Kidney (tissue), 14 donors: ENCODE data around the gene HIVEP3. TPM values are rescaled to one million over a fixed set of nuclear protein-coding genes. Genes with fewer than 3 reads are reported as not detected.
A peak's percentile ranks its signal among the peaks of the same experiment; 100 is the strongest.

Source experiments
- DNase-seq, 5 donors: peaks; one replicate each; pipeline ENCODE4 v3.0.0-alpha.2; 2013 to 2020
- FAIRE-seq: peaks from 2 replicates; lab custom pipeline; 2012; peaks lifted over from hg19 to GRCh38; lab: Jason Lieb, UNC
- H3K27ac ChIP-seq, 2 donors: one replicate each; pipeline ENCODE4 v1.7.0; 2013; ENCODE audit warnings: low read depth in 2 of 2, low read length in 2 of 2, inconsistent platforms in 1 of 2
- H3K27me3 ChIP-seq: one replicate; pipeline ENCODE4 v1.7.1; 2013; ENCODE audit warnings: low read length, inconsistent platforms; ENCODE audit not compliant: control insufficient read depth, insufficient read depth
- H3K36me3 ChIP-seq, 3 donors: one replicate each; pipeline versions ENCODE4 v1.7.0 to v1.7.1; 2013; ENCODE audit warnings: low read length in 3 of 3, control low read depth in 1 of 3, inconsistent platforms in 1 of 3; ENCODE audit not compliant: insufficient read depth in 3 of 3, control insufficient read depth in 2 of 3
- H3K4me1 ChIP-seq, 3 donors: one replicate each; pipeline versions ENCODE4 v1.7.0 to v1.7.1; 2013; ENCODE audit warnings: low read length in 3 of 3, inconsistent platforms in 1 of 3, low read depth in 1 of 3; ENCODE audit not compliant: control insufficient read depth in 2 of 3, insufficient read depth in 2 of 3
- H3K4me3 ChIP-seq, 3 donors: one replicate each; pipeline versions ENCODE4 v1.7.0 to v1.8.1; 2013; ENCODE audit warnings: low read length in 3 of 3, control low read depth in 1 of 3, inconsistent platforms in 1 of 3
- H3K9ac ChIP-seq, 3 donors: one replicate each; pipeline versions ENCODE4 v1.7.0 to v1.7.1; 2013; ENCODE audit warnings: low read length in 3 of 3, control low read depth in 1 of 3, inconsistent platforms in 1 of 3
- H3K9me3 ChIP-seq, 3 donors: one replicate each; pipeline versions ENCODE4 v1.7.0 to v1.7.1; 2013; ENCODE audit warnings: low read length in 3 of 3, control low read depth in 1 of 3, inconsistent platforms in 1 of 3; ENCODE audit not compliant: control insufficient read depth in 2 of 3, insufficient read depth in 1 of 3
- intact Hi-C: fragments of 100-400 bp; cut with DNase I; formaldehyde crosslinking; loops from one replicate; pipeline ENCODE4 v1.11.1; 2022
- polyA plus RNA-seq: library from polyadenylated mRNA; stranded (reverse); fragments of 350-450 nt; fragmentation: Illumina TruSeq; extraction: RNeasy Lipid Tissue Mini Kit (QIAGEN cat#74804); gene quantifications from one replicate; pipeline ENCODE4 v1.2.3, GENCODE V29; 2014; ENCODE audit warnings: low read depth, low replicate concordance; ENCODE audit not compliant: insufficient read depth
- total RNA-seq: library from RNA; stranded (reverse); fragmentation: NEBNext Ultra II Directional; extraction: Animal tissue kit (Norgen Biotek cat#: 25700); gene quantifications from one replicate; pipeline ENCODE4 v1.2.1, GENCODE V29; 2021
- TF ChIP-seq, protein P1 (sequence below): IDR thresholded peaks from 3 replicates; pipeline ENCODE4 v1.5.1; 2012; ENCODE audit warnings: mild to moderate bottlenecking, moderate library complexity, borderline replicate concordance; ENCODE audit not compliant: insufficient read depth; ENCODE audit errors: extremely low read depth
- donor health status: control.
- donor health status: control.
- donor health status: control.
- donor health status: control.
- donor health status: control.
- donor health status: DM: yes; HTN: yes; CAD: no.
- donor health status: Normal renal cell carcinoma (clear cell type).

HIVEP3 gene
- total and polyA plus RNA-seq, 2 donors from 2014 or later = 3.5 to 11.0 TPM

GRCh38 chr1:41523949-41524675 lies 394.6 kb downstream of the HIVEP3 start:
- Histone ChIP-seq H3K27ac (no peak overlapping the region), H3K27me3 (no peaks in the 10 kb centered on the region), H3K9me3 (no peaks in the 10 kb centered on the region), H3K4me3 (no peak overlapping the region), H3K4me1 (no peaks in the 10 kb centered on the region), H3K9ac (no peak overlapping the region), H3K36me3 (no peaks in the 10 kb centered on the region)
- intact Hi-C loops = no loop called here
- DNase-seq (peak in 1 of 5 donors; percentile 26), FAIRE-seq (no peak)
- TF ChIP-seq, protein P1, sequence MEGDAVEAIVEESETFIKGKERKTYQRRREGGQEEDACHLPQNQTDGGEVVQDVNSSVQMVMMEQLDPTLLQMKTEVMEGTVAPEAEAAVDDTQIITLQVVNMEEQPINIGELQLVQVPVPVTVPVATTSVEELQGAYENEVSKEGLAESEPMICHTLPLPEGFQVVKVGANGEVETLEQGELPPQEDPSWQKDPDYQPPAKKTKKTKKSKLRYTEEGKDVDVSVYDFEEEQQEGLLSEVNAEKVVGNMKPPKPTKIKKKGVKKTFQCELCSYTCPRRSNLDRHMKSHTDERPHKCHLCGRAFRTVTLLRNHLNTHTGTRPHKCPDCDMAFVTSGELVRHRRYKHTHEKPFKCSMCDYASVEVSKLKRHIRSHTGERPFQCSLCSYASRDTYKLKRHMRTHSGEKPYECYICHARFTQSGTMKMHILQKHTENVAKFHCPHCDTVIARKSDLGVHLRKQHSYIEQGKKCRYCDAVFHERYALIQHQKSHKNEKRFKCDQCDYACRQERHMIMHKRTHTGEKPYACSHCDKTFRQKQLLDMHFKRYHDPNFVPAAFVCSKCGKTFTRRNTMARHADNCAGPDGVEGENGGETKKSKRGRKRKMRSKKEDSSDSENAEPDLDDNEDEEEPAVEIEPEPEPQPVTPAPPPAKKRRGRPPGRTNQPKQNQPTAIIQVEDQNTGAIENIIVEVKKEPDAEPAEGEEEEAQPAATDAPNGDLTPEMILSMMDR = no peak

GRCh38 chr1:41523071-41523470 lies 395.7 kb downstream of the HIVEP3 start:
- Histone ChIP-seq H3K9ac (no peak overlapping the region), H3K4me3 (no peak overlapping the region), H3K27me3 (no peaks in the 10 kb centered on the region), H3K9me3 (no peaks in the 10 kb centered on the region), H3K36me3 (no peaks in the 10 kb centered on the region), H3K27ac (no peak overlapping the region), H3K4me1 (no peaks in the 10 kb centered on the region)
- TF ChIP-seq, protein P1 = no peak
- FAIRE-seq (no peak), DNase-seq (no peak)
- intact Hi-C loops = no loop called here

GRCh38 chr1:41521766-41522165 lies 397.0 kb downstream of the HIVEP3 start:
- no peak for FAIRE-seq
- Histone ChIP-seq H3K36me3 (no peaks in the 10 kb centered on the region), H3K27ac (no peak overlapping the region), H3K27me3 (no peaks in the 10 kb centered on the region), H3K9me3 (no peaks in the 10 kb centered on the region), H3K9ac (no peak overlapping the region), H3K4me3 (no peak overlapping the region), H3K4me1 (peaks cover 0 to 7% (median 3%) of the 10 kb centered on the region in 3 donors)
- DNase-seq = peak in 2 of 5 donors; percentile 53 to 67
- intact Hi-C loops = no loop called here
- TF ChIP-seq, protein P1 = no peak
